ENCODE results near the gene INPP5D. TPM values are rescaled to one million over a fixed set of nuclear protein-coding genes. Genes with fewer than 3 reads are reported as not detected.

Gene INPP5D
- total and polyA plus RNA-seq, 12 donors = 3.4 to 29.4 (median 14.3) TPM

DNA sequence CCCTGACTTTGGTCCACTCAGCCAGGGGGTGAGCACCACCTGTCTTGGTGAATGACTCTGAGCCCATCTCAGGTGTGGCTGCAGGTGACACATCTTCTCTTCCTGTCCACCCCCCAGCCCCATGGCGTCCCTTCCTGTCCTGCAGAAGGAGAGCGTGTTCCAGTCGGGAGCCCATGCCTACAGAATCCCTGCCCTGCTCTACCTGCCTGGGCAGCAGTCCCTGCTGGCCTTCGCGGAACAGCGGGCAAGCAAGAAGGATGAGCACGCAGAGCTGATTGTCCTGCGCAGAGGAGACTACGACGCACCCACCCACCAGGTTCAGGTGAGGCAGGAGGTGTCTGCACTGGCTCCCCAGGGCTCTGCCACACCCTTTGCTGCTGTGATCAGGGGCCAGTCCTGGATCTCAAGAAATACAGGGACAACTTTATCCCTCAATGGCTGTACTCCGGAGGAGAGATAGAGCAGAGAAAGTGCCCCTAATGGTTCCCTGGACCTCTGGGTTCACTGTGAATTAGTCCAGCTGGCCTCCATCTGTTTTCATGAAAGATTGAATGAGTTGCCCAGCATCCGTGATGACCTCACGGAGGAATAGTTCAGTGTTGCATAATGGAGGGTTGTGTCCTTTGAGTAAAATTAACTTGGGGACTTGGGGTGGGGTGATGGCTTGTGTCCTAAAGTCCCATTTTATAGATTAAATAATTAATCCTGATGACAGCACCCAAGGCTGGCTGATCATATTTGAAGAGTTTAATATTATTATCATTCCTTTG, 27.4 kb upstream of the INPP5D start, which contains the start of gene NEU2:
Gene NEU2 (plus strand): TSS at position 122 of the 770 bp plus-strand sequence. CDS start 0 bp downstream, at position 122.
- no peaks in the 10 kb centered on the region for H3K36me3 ChIP-seq (replicated peaks in 1 of 2)
- 89 to 94% (median 92%) methylated on average over 4 to 13 of the region's 13 CpGs for WGBS, 4 donors
- no peak within 1 kb of the TSS for H3K27ac ChIP-seq
- no peaks in the 10 kb centered on the region for H3K9me3 ChIP-seq (replicated peaks in 1 of 3)
- TF ChIP-seq POLR2A (IDR thresholded peaks at IDR 0.05) = no peak
- TF ChIP-seq, protein P1, sequence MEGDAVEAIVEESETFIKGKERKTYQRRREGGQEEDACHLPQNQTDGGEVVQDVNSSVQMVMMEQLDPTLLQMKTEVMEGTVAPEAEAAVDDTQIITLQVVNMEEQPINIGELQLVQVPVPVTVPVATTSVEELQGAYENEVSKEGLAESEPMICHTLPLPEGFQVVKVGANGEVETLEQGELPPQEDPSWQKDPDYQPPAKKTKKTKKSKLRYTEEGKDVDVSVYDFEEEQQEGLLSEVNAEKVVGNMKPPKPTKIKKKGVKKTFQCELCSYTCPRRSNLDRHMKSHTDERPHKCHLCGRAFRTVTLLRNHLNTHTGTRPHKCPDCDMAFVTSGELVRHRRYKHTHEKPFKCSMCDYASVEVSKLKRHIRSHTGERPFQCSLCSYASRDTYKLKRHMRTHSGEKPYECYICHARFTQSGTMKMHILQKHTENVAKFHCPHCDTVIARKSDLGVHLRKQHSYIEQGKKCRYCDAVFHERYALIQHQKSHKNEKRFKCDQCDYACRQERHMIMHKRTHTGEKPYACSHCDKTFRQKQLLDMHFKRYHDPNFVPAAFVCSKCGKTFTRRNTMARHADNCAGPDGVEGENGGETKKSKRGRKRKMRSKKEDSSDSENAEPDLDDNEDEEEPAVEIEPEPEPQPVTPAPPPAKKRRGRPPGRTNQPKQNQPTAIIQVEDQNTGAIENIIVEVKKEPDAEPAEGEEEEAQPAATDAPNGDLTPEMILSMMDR (IDR thresholded peaks at IDR 0.05) = no peak
- intact Hi-C loops (cut with DNase I) = loop anchor here in 1 of 2 donors (5.0 kb wide), 1 partner anchor 175 kb away; no protein-coding TSS in a partner anchor
- no peaks in the 10 kb centered on the region for H3K27me3 ChIP-seq
- no peaks in the 10 kb centered on the region for H3K4me1 ChIP-seq (replicated peaks in 1 of 2)
- no peak for DNase-seq
- no peak within 1 kb of the TSS for H3K4me3 ChIP-seq

DNA sequence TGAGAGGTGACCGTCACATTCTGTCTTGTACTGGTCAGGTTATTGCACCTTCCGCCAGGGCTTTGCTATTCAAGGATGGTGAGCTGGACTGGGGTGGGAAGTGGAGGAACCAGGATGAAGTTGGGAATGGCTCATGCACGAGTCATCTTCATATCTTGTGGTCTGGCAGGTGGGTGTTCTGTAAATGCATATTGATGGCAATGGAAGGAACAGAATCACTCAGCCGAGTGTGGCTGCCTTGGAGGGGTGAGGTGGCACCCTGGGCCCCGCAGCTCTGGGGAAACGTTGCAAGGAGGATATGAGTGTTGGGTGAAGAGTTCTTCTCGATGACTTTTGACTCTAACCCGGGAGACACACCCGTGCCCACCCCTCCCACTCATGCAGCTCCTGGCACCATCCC, 26.5 kb upstream of the INPP5D start:
- intact Hi-C loops (cut with DNase I) = loop anchor here in 1 of 2 donors (5.0 kb wide), 1 partner anchor 176 kb away; no protein-coding TSS in a partner anchor
- no peaks in the 10 kb centered on the region for H3K36me3 ChIP-seq (replicated peaks in 1 of 2)
- TF ChIP-seq, protein P1 (IDR thresholded peaks at IDR 0.05) = no peak
- no peak for TF ChIP-seq POLR2A (IDR thresholded peaks at IDR 0.05)
- no peak overlapping the region for H3K4me3 ChIP-seq
- no peaks in the 10 kb centered on the region for H3K27me3 ChIP-seq
- no peaks in the 10 kb centered on the region for H3K9me3 ChIP-seq (replicated peaks in 1 of 3)
- no peak overlapping the region for H3K27ac ChIP-seq
- H3K4me1 ChIP-seq (replicated peaks in 1 of 2) = no peaks in the 10 kb centered on the region
- DNase-seq = peak in 1 of 7 donors; percentile 8
- WGBS, 4 donors = 70 to 80% (median 72%) methylated on average over 9 of the region's 9 CpGs

DNA sequence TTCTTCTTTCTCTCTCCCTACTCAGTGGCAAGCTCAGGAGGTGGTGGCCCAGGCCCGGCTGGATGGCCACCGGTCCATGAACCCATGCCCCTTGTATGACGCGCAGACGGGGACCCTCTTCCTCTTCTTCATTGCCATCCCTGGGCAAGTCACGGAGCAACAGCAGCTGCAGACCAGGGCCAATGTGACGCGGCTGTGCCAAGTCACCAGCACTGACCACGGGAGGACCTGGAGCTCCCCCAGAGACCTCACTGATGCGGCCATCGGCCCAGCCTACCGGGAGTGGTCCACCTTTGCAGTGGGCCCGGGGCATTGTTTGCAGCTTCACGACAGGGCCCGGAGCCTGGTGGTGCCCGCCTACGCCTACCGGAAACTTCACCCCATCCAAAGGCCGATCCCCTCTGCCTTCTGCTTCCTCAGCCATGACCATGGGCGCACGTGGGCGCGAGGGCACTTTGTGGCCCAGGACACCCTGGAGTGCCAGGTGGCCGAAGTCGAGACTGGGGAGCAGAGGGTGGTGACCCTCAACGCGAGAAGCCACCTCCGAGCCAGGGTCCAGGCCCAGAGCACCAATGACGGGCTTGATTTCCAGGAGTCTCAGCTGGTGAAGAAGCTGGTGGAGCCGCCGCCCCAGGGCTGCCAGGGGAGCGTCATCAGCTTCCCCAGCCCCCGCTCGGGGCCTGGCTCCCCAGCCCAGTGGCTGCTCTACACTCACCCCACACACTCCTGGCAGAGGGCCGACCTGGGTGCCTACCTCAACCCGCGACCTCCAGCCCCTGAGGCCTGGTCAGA, 25.9 kb upstream of the INPP5D start:
- intact Hi-C loops (cut with DNase I) = loop anchor here in 1 of 2 donors (5.0 kb wide), 1 partner anchor 177 kb away; no protein-coding TSS in a partner anchor
- Histone ChIP-seq H3K36me3 (replicated peaks in 1 of 2) (no peaks in the 10 kb centered on the region), H3K27me3 (no peaks in the 10 kb centered on the region), H3K4me3 (no peak overlapping the region), H3K9me3 (replicated peaks in 1 of 3) (no peaks in the 10 kb centered on the region), H3K27ac (no peak overlapping the region), H3K4me1 (replicated peaks in 1 of 2) (no peaks in the 10 kb centered on the region)
- WGBS, 4 donors = 87 to 92% (median 90%) methylated on average over 6 to 37 of the region's 37 CpGs
- no peak for TF ChIP-seq POLR2A (IDR thresholded peaks at IDR 0.05)
- TF ChIP-seq, protein P1 (IDR thresholded peaks at IDR 0.05) = no peak
- no peak for DNase-seq
